ENCODE measurements around the gene CCDC171. TPM values are rescaled to one million over a fixed set of nuclear protein-coding genes. Genes with fewer than 3 reads are reported as not detected.

The CCDC171 gene
- total RNA-seq, 6 experiments from 2014 or later, result 0.42 to 0.80 (median 0.45) TPM

GRCh38 chr9:16010221-16010620 is 457.4 kb downstream of the CCDC171 start:
- intact Hi-C loops (cut with DNase I), result no loop called here

DNA sequence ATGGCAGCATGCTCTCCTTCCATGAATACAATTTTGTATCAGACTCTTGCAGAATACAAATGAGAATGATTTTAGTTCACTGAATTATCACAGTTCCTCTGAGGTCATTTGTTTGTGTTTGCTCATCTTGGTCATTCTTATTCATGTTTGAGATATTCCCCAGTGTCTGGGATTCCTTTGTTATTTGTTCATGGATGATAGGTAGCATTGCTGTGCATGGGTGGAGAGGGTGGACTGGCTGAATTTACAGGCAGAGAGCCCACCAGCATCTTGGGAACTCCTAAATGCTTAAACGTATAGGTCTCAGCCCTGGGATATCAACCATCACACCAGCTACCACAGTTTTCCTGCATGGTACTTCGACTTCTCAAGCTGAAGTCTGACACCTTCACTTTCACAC is 459.8 kb downstream of the CCDC171 start:
- no peaks in the 10 kb centered on the region for H3K9me3 ChIP-seq
- DNase-seq, result no peak
- 61% methylated on average over 2 of the region's 2 CpGs for WGBS (ENCODE audit: insufficient coverage, low coverage, low lambda C conversion rate, missing lambda C conversion rate)
- intact Hi-C loops (cut with DNase I), result no loop called here
- ATAC-seq, result no peak
- H3K27ac ChIP-seq, result no peak overlapping the region
- no peak overlapping the region for H3K4me3 ChIP-seq
- no peaks in the 10 kb centered on the region for H3K4me1 ChIP-seq
- no peaks in the 10 kb centered on the region for H3K27me3 ChIP-seq
- H3K36me3 ChIP-seq, result no peaks in the 10 kb centered on the region
- no peak for TF ChIP-seq POLR2A (IDR thresholded peaks at IDR 0.05)
- TF ChIP-seq, protein P1, sequence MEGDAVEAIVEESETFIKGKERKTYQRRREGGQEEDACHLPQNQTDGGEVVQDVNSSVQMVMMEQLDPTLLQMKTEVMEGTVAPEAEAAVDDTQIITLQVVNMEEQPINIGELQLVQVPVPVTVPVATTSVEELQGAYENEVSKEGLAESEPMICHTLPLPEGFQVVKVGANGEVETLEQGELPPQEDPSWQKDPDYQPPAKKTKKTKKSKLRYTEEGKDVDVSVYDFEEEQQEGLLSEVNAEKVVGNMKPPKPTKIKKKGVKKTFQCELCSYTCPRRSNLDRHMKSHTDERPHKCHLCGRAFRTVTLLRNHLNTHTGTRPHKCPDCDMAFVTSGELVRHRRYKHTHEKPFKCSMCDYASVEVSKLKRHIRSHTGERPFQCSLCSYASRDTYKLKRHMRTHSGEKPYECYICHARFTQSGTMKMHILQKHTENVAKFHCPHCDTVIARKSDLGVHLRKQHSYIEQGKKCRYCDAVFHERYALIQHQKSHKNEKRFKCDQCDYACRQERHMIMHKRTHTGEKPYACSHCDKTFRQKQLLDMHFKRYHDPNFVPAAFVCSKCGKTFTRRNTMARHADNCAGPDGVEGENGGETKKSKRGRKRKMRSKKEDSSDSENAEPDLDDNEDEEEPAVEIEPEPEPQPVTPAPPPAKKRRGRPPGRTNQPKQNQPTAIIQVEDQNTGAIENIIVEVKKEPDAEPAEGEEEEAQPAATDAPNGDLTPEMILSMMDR (IDR thresholded peaks at IDR 0.05), result no peak

More at GRCh38 chr9:16010221-16010620, 457.4 kb downstream of the CCDC171 start:
- no peak for ATAC-seq
- no peak overlapping the region for H3K4me3 ChIP-seq
- H3K27me3 ChIP-seq, result no peaks in the 10 kb centered on the region
- H3K36me3 ChIP-seq, result no peaks in the 10 kb centered on the region
- 84% methylated on average over 4 of the region's 4 CpGs for WGBS (ENCODE audit: insufficient coverage, low coverage, low lambda C conversion rate, missing lambda C conversion rate)
- no peak for DNase-seq
- H3K27ac ChIP-seq, result no peak overlapping the region
- no peaks in the 10 kb centered on the region for H3K4me1 ChIP-seq
- no peaks in the 10 kb centered on the region for H3K9me3 ChIP-seq
- TF ChIP-seq, protein P1 (IDR thresholded peaks at IDR 0.05), result no peak
- TF ChIP-seq POLR2A (IDR thresholded peaks at IDR 0.05), result no peak

- H3K4me3 ChIP-seq, result no peak overlapping the region
- WGBS (ENCODE audit: insufficient coverage, low coverage, low lambda C conversion rate, missing lambda C conversion rate), result 59% methylated on average over 5 of the region's 5 CpGs
- ATAC-seq, result no peak
These were observed 460.5 kb downstream of the CCDC171 start for GRCh38 chr9:16013366-16013765.

DNA sequence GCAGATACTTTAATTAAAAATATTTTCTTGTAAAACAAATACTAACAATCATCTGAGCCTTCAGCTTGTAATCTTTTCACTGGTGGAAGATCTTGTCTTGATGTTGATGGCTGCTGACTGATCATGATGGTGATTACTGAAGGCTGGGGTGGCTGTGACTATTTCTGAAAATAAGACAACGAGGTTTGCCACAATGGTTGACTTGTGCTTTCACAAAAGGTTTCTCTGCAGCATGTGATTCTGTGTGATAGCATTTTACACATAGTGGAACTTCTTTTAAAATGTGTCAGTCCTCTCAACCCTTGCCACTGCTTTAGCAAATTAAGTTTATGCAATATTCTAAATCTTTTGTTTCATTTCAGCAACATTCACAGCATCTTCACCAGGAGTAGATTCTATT is 461.0 kb downstream of the CCDC171 start:
- Histone ChIP-seq H3K4me1 (no peaks in the 10 kb centered on the region), H3K4me3 (no peak overlapping the region), H3K36me3 (no peaks in the 10 kb centered on the region), H3K27me3 (no peaks in the 10 kb centered on the region), H3K27ac (no peak overlapping the region), H3K9me3 (peaks cover 0 to 3% (median 0%) of the 10 kb centered on the region in 4 donors)
- ATAC-seq (no peak), DNase-seq (no peak)
- intact Hi-C loops (cut with DNase I), result no loop called here
- TF ChIP-seq POLR2A (IDR thresholded peaks at IDR 0.05), result no peak
- TF ChIP-seq, protein P1 (IDR thresholded peaks at IDR 0.05), result no peak
- WGBS (ENCODE audit: insufficient coverage, low coverage, low lambda C conversion rate, missing lambda C conversion rate), result 63% methylated on average over 1 of the region's 1 CpG

More at GRCh38 chr9:16013366-16013765, 460.5 kb downstream of the CCDC171 start:
- TF ChIP-seq POLR2A (IDR thresholded peaks at IDR 0.05), result no peak
- TF ChIP-seq, protein P1 (IDR thresholded peaks at IDR 0.05), result no peak
- no peaks in the 10 kb centered on the region for H3K27me3 ChIP-seq
- H3K4me1 ChIP-seq, result no peaks in the 10 kb centered on the region
- peaks cover 0 to 3% (median 0%) of the 10 kb centered on the region in 4 donors for H3K9me3 ChIP-seq
- DNase-seq, result no peak
- intact Hi-C loops (cut with DNase I), result no loop called here
- no peak overlapping the region for H3K27ac ChIP-seq
- H3K36me3 ChIP-seq, result no peaks in the 10 kb centered on the region

GRCh38 chr9:16022228-16022627 is 469.4 kb downstream of the CCDC171 start:
- no peak for ATAC-seq
- Histone ChIP-seq H3K9me3 (peaks cover 0 to 3% (median 0%) of the 10 kb centered on the region in 4 donors), H3K27ac (no peak overlapping the region), H3K4me3 (no peak overlapping the region), H3K27me3 (no peaks in the 10 kb centered on the region), H3K4me1 (no peaks in the 10 kb centered on the region), H3K36me3 (no peaks in the 10 kb centered on the region)
- 50% methylated on average over 1 of the region's 3 CpGs for WGBS (ENCODE audit: insufficient coverage, low coverage, low lambda C conversion rate, missing lambda C conversion rate)
- DNase-seq, result no peak
- intact Hi-C loops (cut with DNase I), result no loop called here
- TF ChIP-seq, protein P1 (IDR thresholded peaks at IDR 0.05), result no peak
- no peak for TF ChIP-seq POLR2A (IDR thresholded peaks at IDR 0.05)

Measured in right lobe of liver (tissue), 6 donors.